ENCODE measurements around the gene PRLR. TPM values are rescaled to one million over a fixed set of nuclear protein-coding genes. Genes with fewer than 3 reads are reported as not detected.

PRLR gene
- total RNA-seq, 1 experiment from 2014 or later, result 2.5 TPM

DNA sequence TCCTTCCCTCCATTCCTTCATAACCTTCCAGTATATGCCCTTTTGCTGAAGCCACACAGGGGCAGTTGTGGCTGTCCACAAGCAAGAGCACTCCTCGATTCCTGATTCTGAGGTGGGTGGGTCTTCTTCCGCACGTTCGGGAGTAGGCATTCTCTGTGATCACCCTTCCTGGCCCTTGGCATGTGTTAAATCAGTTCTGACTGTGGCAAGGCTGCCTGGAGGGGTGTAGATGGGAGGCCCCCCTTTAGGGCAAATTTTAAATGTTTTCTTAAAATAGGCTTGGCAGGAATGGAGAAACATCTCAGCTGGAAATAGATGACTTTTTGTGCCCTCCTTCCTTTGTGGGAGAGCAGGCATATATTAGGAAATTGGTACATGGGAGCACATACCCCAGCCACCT, 185.6 kb downstream of the PRLR start:
- Histone ChIP-seq H3K79me1 (ENCODE audit: insufficient read depth, low read depth, low read length, poor library complexity, severe bottlenecking) (no peaks in the 10 kb centered on the region), H2BK5ac (ENCODE audit: insufficient read length, low read length) (no peak overlapping the region), H4K91ac (ENCODE audit: insufficient read length, low read depth, low read length) (no peak overlapping the region), H3K18ac (ENCODE audit: insufficient read length, low read depth, low read length) (no peak overlapping the region), H3K4me1 (ENCODE audit: insufficient read depth, low read length) (no peaks in the 10 kb centered on the region; the same call in 1 of the 2 replicates), H4K5ac (ENCODE audit: insufficient read length, low read depth, low read length) (no peak overlapping the region), H2BK20ac (ENCODE audit: low read depth, low read length, poor library complexity, severe bottlenecking) (no peak overlapping the region), H3K4ac (ENCODE audit: low read depth, low read length) (no peak overlapping the region), H3K23me2 (ENCODE audit: insufficient read length, low read depth, low read length, poor library complexity, severe bottlenecking) (no peaks in the 10 kb centered on the region), H3T11ph (ENCODE audit: low read length) (no peak overlapping the region), H3K23ac (ENCODE audit: insufficient read length, low read depth, low read length) (no peak overlapping the region), H4K8ac (replicated peaks; ENCODE audit: insufficient read length, low read depth, low read length) (no peak overlapping the region), H3K56ac (ENCODE audit: insufficient read length, low read depth, low read length) (no peak overlapping the region), H2BK12ac (ENCODE audit: insufficient read length, low read depth, low read length) (no peak overlapping the region), H2BK120ac (ENCODE audit: low read depth, low read length, poor library complexity, severe bottlenecking) (no peak overlapping the region), H2BK15ac (ENCODE audit: low read depth, low read length) (no peak overlapping the region), H3K9ac (ENCODE audit: extremely low read depth, insufficient read length, low read length) (no peak overlapping the region), H2AFZ (ENCODE audit: low read length) (no peak overlapping the region), H4K20me1 (ENCODE audit: control insufficient read depth, insufficient read depth, insufficient read length) (no peaks in the 10 kb centered on the region), H3K79me2 (ENCODE audit: insufficient read depth, low read length) (no peaks in the 10 kb centered on the region), H3K9me3 (ENCODE audit: control insufficient read depth, low read depth, low read length) (no peaks in the 10 kb centered on the region), H2AK5ac (ENCODE audit: insufficient read length, low read length) (no peak overlapping the region), H3K27ac (ENCODE audit: insufficient read length, low read depth, low read length) (no peak overlapping the region), H3K14ac (ENCODE audit: insufficient read depth, low read length) (no peak overlapping the region), H3K27me3 (ENCODE audit: insufficient read depth, low read length) (no peaks in the 10 kb centered on the region), H3K4me2 (ENCODE audit: insufficient read depth, insufficient read length, low read length) (no peak overlapping the region)
- TF ChIP-seq, protein P1, sequence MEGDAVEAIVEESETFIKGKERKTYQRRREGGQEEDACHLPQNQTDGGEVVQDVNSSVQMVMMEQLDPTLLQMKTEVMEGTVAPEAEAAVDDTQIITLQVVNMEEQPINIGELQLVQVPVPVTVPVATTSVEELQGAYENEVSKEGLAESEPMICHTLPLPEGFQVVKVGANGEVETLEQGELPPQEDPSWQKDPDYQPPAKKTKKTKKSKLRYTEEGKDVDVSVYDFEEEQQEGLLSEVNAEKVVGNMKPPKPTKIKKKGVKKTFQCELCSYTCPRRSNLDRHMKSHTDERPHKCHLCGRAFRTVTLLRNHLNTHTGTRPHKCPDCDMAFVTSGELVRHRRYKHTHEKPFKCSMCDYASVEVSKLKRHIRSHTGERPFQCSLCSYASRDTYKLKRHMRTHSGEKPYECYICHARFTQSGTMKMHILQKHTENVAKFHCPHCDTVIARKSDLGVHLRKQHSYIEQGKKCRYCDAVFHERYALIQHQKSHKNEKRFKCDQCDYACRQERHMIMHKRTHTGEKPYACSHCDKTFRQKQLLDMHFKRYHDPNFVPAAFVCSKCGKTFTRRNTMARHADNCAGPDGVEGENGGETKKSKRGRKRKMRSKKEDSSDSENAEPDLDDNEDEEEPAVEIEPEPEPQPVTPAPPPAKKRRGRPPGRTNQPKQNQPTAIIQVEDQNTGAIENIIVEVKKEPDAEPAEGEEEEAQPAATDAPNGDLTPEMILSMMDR (conservative IDR thresholded peaks at IDR 0.05), result no peak
- Mint-ChIP-seq H3K36me3 (ENCODE audit: insufficient read depth in 1 of 3, low read depth in 3 of 3) (no peaks in the 10 kb centered on the region), H3K4me1 (peaks cover 3 to 13% of the 10 kb centered on the region in 2 experiments; a peak in 3 of 4 replicates), H3K9me3 (no peaks in the 10 kb centered on the region), H3K4me3 (no peak overlapping the region), H3K27ac (no peak overlapping the region), H3K27me3 (ENCODE audit: low read depth) (no peaks in the 10 kb centered on the region)
- no CpG with 5 or more reads among the region's 4 CpGs for WGBS (ENCODE audit: extremely low coverage, insufficient read length, low lambda C conversion rate)
- DNase-seq, result no peak
